Endothelial cell of umbilical vein (primary cell): ENCODE results near the gene CNTNAP2. TPM values are rescaled to one million over a fixed set of nuclear protein-coding genes. Genes with fewer than 3 reads are reported as not detected.

Experiments used
- BruUV-seq: library from RNA; stranded (reverse); fragments of 400-500 nt; replicated peaks from 2 replicates; lab custom pipeline; 2021; lab: Mats Ljungman, UMichigan
- CTCF ChIA-PET: fragments of 300-600, 350-600 bp; sonication (Branson Sonifier 250); formaldehyde crosslinking; loops from one replicate; lab custom pipeline; 2021; ENCODE audit warnings: antibody characterized with exemption, inconsistent platforms; lab: Charles Lee
- POLR2A ChIA-PET: fragments of 300-600, 350-600 bp; sonication (Branson Sonifier 250); formaldehyde crosslinking; loops from one replicate; lab custom pipeline; 2021; ENCODE audit warnings: antibody characterized with exemption, inconsistent platforms; lab: Charles Lee
- DNase-seq: peaks from one replicate; pipeline ENCODE4 v3.0.0-alpha.2; 2011; ENCODE audit warnings: low read depth, low spot score
- FAIRE-seq: peaks from 2 replicates; lab custom pipeline; 2011; peaks lifted over from hg19 to GRCh38; lab: Jason Lieb, UNC
- H2AFZ ChIP-seq: 2 replicates; pipeline ENCODE4 v1.6.0; 2012; ENCODE audit warnings: low read depth, low read length, control low read depth, inconsistent platforms
- H3K27ac ChIP-seq: 2 replicates; pipeline ENCODE4 v1.5.1; 2011; ENCODE audit warnings: low read depth, mild to moderate bottlenecking, control low read depth, low read length, moderate library complexity; ENCODE audit not compliant: insufficient read depth
- H3K27me3 ChIP-seq, 2 experiments: 2 replicates each; pipeline versions ENCODE4 v1.6.0 to v1.6.1; 2011; ENCODE audit warnings: low read length in 2 of 2, mixed read lengths in 1 of 2; ENCODE audit not compliant: control insufficient read depth in 2 of 2, insufficient read depth in 2 of 2
- H3K36me3 ChIP-seq, 2 experiments: 2 replicates in 1 of 2; 3 replicates in 1 of 2; pipeline ENCODE4 v1.5.1; 2011; ENCODE audit warnings: low read length in 2 of 2, mild to moderate bottlenecking in 1 of 2, moderate library complexity in 1 of 2; ENCODE audit not compliant: control insufficient read depth in 2 of 2, insufficient read depth in 2 of 2; ENCODE audit errors: extremely low read depth in 1 of 2
- H3K4me1 ChIP-seq: 3 replicates; pipeline ENCODE4 v1.5.1; 2011; ENCODE audit warnings: mild to moderate bottlenecking, low read length; ENCODE audit not compliant: control insufficient read depth, insufficient read depth; ENCODE audit errors: extremely low read depth
- H3K4me2 ChIP-seq: 2 replicates; pipeline ENCODE4 v1.6.1; 2011; ENCODE audit warnings: low read length, control low read depth, mixed read lengths; ENCODE audit not compliant: insufficient read depth
- H3K4me3 ChIP-seq, 3 experiments: fragments of 200-600 bp in 1 of 3; sonication (generic), shearing (Covaris generic) in 1 of 3; replicated peaks in 1 of 3; 2 replicates each; pipeline ENCODE4 v1.5.1; 2011 to 2016; ENCODE audit warnings: control low read depth in 3 of 3, low read length in 3 of 3, mild to moderate bottlenecking in 2 of 3, inconsistent platforms in 1 of 3, low read depth in 1 of 3, moderate library complexity in 1 of 3; ENCODE audit not compliant: insufficient read depth in 1 of 3
- H3K79me2 ChIP-seq: 2 replicates; pipeline ENCODE4 v1.6.0; 2012; ENCODE audit warnings: low read length, inconsistent platforms; ENCODE audit not compliant: control insufficient read depth, insufficient read depth
- H3K9ac ChIP-seq: replicated peaks from 2 replicates; pipeline ENCODE3; 2011; ENCODE audit warnings: low read length, control low read depth; ENCODE audit not compliant: insufficient read depth; ENCODE audit errors: extremely low read depth
- H3K9me1 ChIP-seq: replicated peaks from 3 replicates; pipeline ENCODE4 v1.6.0; 2011; ENCODE audit warnings: mild to moderate bottlenecking, low read length; ENCODE audit not compliant: control insufficient read depth, insufficient read depth; ENCODE audit errors: extremely low read depth
- H3K9me3 ChIP-seq: replicated peaks from 2 replicates; pipeline ENCODE4 v1.5.1; 2012; ENCODE audit warnings: low read length, inconsistent platforms; ENCODE audit not compliant: control insufficient read depth, insufficient read depth
- H4K20me1 ChIP-seq: replicated peaks from 2 replicates; pipeline ENCODE3; 2011; ENCODE audit warnings: mild to moderate bottlenecking, low read length; ENCODE audit not compliant: control insufficient read depth, insufficient read depth; ENCODE audit errors: extremely low read depth
- CTCF ChIP-seq, 2 donors: IDR thresholded peaks; 1 replicate in 1 of 2; 2 replicates in 1 of 2; pipeline ENCODE4 v1.5.1; 2011; ENCODE audit warnings: low read length in 2 of 2, mild to moderate bottlenecking in 2 of 2, moderate library complexity in 2 of 2, control low read depth in 1 of 2, inconsistent platforms in 1 of 2, low read depth in 1 of 2; ENCODE audit not compliant: insufficient read depth in 1 of 2; ENCODE audit errors: extremely low read depth in 1 of 2
- EZH2 ChIP-seq: IDR thresholded peaks from 2 replicates; pipeline ENCODE4 v1.6.1; 2012; ENCODE audit warnings: borderline replicate concordance, low read depth, mild to moderate bottlenecking, moderate library complexity, low read length, inconsistent platforms; ENCODE audit not compliant: severe bottlenecking
- FOS ChIP-seq: IDR thresholded peaks from 2 replicates; pipeline ENCODE4 v1.6.1; 2011; ENCODE audit warnings: mild to moderate bottlenecking, low read length, moderate library complexity, borderline replicate concordance; ENCODE audit not compliant: insufficient read depth
- GATA2 ChIP-seq: IDR thresholded peaks from 2 replicates; pipeline ENCODE4 v1.7.0; 2011; ENCODE audit warnings: low read depth, mild to moderate bottlenecking, moderate library complexity, mixed read lengths, low read length; ENCODE audit not compliant: insufficient read length, insufficient read depth
- JUN ChIP-seq: IDR thresholded peaks from 2 replicates; pipeline ENCODE4 v1.6.1; 2011; ENCODE audit warnings: borderline replicate concordance, low read depth; ENCODE audit not compliant: insufficient read length, insufficient read depth
- MAX ChIP-seq: IDR thresholded peaks from 2 replicates; pipeline ENCODE4 v1.6.1; 2011; ENCODE audit not compliant: insufficient read depth, insufficient read length
- MYC ChIP-seq: IDR thresholded peaks from one replicate; pipeline ENCODE4 v1.6.1; 2011; ENCODE audit warnings: mild to moderate bottlenecking, low read depth, low read length
- POLR2A ChIP-seq: IDR thresholded peaks from 2 replicates; pipeline ENCODE4 v1.6.1; 2012; ENCODE audit warnings: low read depth, mild to moderate bottlenecking, control low read depth, low read length
- POLR2AphosphoS5 ChIP-seq: IDR thresholded peaks from 2 replicates; pipeline ENCODE4 v1.6.1; 2012; ENCODE audit warnings: low read depth, mild to moderate bottlenecking, control low read depth, low read length, moderate library complexity; ENCODE audit not compliant: insufficient read depth
- dilution Hi-C: fragments of 300-500 bp; cut with MboI; formaldehyde crosslinking; loops from one replicate; pipeline ENCODE4 v1.15.0; 2019; ENCODE audit warnings: low sequenced_read_pairs; ENCODE audit not compliant: extremely low pct_ligation_motif_present
- intact Hi-C: fragments of 100-400 bp; cut with micrococcal nuclease; formaldehyde crosslinking; loops from one replicate; pipeline ENCODE4 v1.10.0; 2022
- polyA plus RNA-seq, 4 experiments: library from polyadenylated mRNA; depleted of rRNA in 3 of 4; stranded (reverse) in 3 of 4; unstranded in 1 of 4; fragments of >200 nt; gene quantifications; 2 replicates each; pipeline versions ENCODE4 v1.2.1 to v1.2.3, GENCODE V29; 2011 to 2012; ENCODE audit warnings: missing spikeins in 1 of 4
- total RNA-seq: library from RNA; stranded (reverse); gene quantifications from 2 replicates; pipeline ENCODE4 v1.2.3, GENCODE V29; 2021

Gene CNTNAP2
- total and polyA plus RNA-seq, 2 donors (not counting 3 experiments of a cell fraction or from before 2014, with no cell fraction given), result not detected

DNA sequence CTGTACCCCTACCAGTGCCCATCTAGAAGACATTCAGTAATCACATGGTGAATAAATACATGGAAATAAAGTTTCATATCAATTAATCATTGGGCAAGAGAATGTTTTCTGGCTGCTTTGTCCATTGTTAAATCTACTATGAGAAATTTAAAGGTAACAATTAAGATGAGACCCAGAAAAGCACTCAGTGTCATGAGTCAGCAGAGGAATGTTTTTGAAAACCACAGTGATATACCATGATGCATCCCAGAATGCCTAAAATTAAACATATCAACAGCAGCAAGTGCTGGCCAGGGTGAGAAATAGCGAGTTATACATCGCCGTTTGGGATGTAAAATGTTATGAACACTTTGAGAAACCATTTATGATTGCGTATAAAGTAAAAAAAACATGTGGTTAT lies 1648.7 kb downstream of the CNTNAP2 start:
- H2AFZ ChIP-seq, result no peak overlapping the region
- intact Hi-C loops, result no loop called here
- H3K4me2 ChIP-seq, result no peak overlapping the region
- no peaks in the 10 kb centered on the region for H4K20me1 ChIP-seq
- no peak overlapping the region for H3K4me3 ChIP-seq
- dilution Hi-C loops, result no loop called here
- H3K36me3 ChIP-seq, result no peaks in the 10 kb centered on the region
- no TSS peak for BruUV-seq
- no peak overlapping the region for H3K9ac ChIP-seq
- no peaks in the 10 kb centered on the region for H3K27me3 ChIP-seq
- no peak for FAIRE-seq
- no peaks in the 10 kb centered on the region for H3K79me2 ChIP-seq
- no peaks in the 10 kb centered on the region for H3K9me1 ChIP-seq
- POLR2A ChIA-PET, result no interaction called here
- TF ChIP-seq EZH2 (no peak), MAX (no peak), GATA2 (no peak)
- H3K9me3 ChIP-seq, result peaks cover 7% of the 10 kb centered on the region
- H3K4me1 ChIP-seq, result no peaks in the 10 kb centered on the region
- no peak overlapping the region for H3K27ac ChIP-seq
- CTCF ChIA-PET, result no interaction called here
- DNase-seq, result no peak

GRCh38 chr7:147771344-147771743 lies 1654.7 kb downstream of the CNTNAP2 start:
- FAIRE-seq, result no peak

More at GRCh38 chr7:147771344-147771743, 1654.7 kb downstream of the CNTNAP2 start:
- H3K36me3 ChIP-seq, result no peaks in the 10 kb centered on the region
- no peaks in the 10 kb centered on the region for H3K27me3 ChIP-seq
- H3K9ac ChIP-seq, result no peak overlapping the region
- intact Hi-C loops (no loop called here), dilution Hi-C loops (no loop called here)
- BruUV-seq, result no TSS peak
- no peak overlapping the region for H2AFZ ChIP-seq
- no peaks in the 10 kb centered on the region for H3K4me1 ChIP-seq
- H3K79me2 ChIP-seq, result no peaks in the 10 kb centered on the region
- POLR2A ChIA-PET, result no interaction called here
- TF ChIP-seq GATA2 (no peak), JUN (no peak), FOS (no peak), MYC (no peak), CTCF (IDR thresholded peaks at IDR 0.05; ENCODE audit: extremely low read depth in 1 of 2, insufficient read depth in 1 of 2, low read depth in 1 of 2, low read length in 2 of 2) (no peak), POLR2AphosphoS5 (no peak), EZH2 (no peak), POLR2A (no peak), MAX (no peak)
- no peak overlapping the region for H3K4me3 ChIP-seq
- no peaks in the 10 kb centered on the region for H4K20me1 ChIP-seq
- no peak overlapping the region for H3K4me2 ChIP-seq
- no peak overlapping the region for H3K27ac ChIP-seq
- no peak for DNase-seq
- peaks cover 4% of the 10 kb centered on the region for H3K9me3 ChIP-seq
- no peaks in the 10 kb centered on the region for H3K9me1 ChIP-seq
- CTCF ChIA-PET, result no interaction called here
